ENCODE measurements around the gene SVIL.

SVIL gene

GRCh38 chr10:29634764-29635625 lies at the start of gene SVIL:
Gene SVIL, minus strand, starts transcription at chr10:29634971. Its CDS starts 79,913 bp downstream, at chr10:29555058.
- no peak for DNase-seq (ENCODE audit: low read depth in 2 of 2)

GRCh38 chr10:29681676-29682448 lies 47.1 kb upstream of the SVIL start:
- DNase-seq (ENCODE audit: low read depth in 2 of 2) = no peak

GRCh38 chr10:29680091-29680490 lies 45.3 kb upstream of the SVIL start:
- DNase-seq (ENCODE audit: low read depth in 2 of 2) = no peak

- DNase-seq (ENCODE audit: low read depth in 2 of 2) = no peak
Observed at GRCh38 chr10:29676732-29677131, 42.0 kb upstream of the SVIL start.

- no peak for DNase-seq (ENCODE audit: low read depth in 2 of 2)
Observed at GRCh38 chr10:29675984-29676383, 41.2 kb upstream of the SVIL start.

- DNase-seq (ENCODE audit: low read depth in 2 of 2) = no peak
Observed at GRCh38 chr10:29671968-29672367, 37.2 kb upstream of the SVIL start.

GRCh38 chr10:29671228-29671780 lies 36.5 kb upstream of the SVIL start:
- DNase-seq (ENCODE audit: low read depth in 2 of 2) = no peak

GRCh38 chr10:29670761-29671160 lies 36.0 kb upstream of the SVIL start:
- DNase-seq (ENCODE audit: low read depth in 2 of 2) = no peak

GRCh38 chr10:29669149-29669548 lies 34.4 kb upstream of the SVIL start:
- DNase-seq (ENCODE audit: low read depth in 2 of 2) = no peak

- no peak for DNase-seq (ENCODE audit: low read depth in 2 of 2)
Observed at GRCh38 chr10:29668628-29669027, 33.9 kb upstream of the SVIL start.

GRCh38 chr10:29667191-29667590 lies 32.4 kb upstream of the SVIL start:
- no peak for DNase-seq (ENCODE audit: low read depth in 2 of 2)

- no peak for DNase-seq (ENCODE audit: low read depth in 2 of 2)
Observed at GRCh38 chr10:29666201-29666600, 31.4 kb upstream of the SVIL start.

- DNase-seq (ENCODE audit: low read depth in 2 of 2) = no peak
Observed at GRCh38 chr10:29663718-29664117, 28.9 kb upstream of the SVIL start.

- DNase-seq (ENCODE audit: low read depth in 2 of 2) = peak; percentile 34 to 49
Observed at GRCh38 chr10:29658984-29659965, 24.5 kb upstream of the SVIL start.

GRCh38 chr10:29657719-29658274 lies 23.0 kb upstream of the SVIL start:
- DNase-seq (ENCODE audit: low read depth in 2 of 2) = no peak

GRCh38 chr10:29656451-29656992 lies 21.8 kb upstream of the SVIL start:
- no peak for DNase-seq (ENCODE audit: low read depth in 2 of 2)

- DNase-seq (ENCODE audit: low read depth in 2 of 2) = no peak
Observed at GRCh38 chr10:29652192-29652591, 17.4 kb upstream of the SVIL start.

GRCh38 chr10:29651767-29652166 lies 17.0 kb upstream of the SVIL start:
- no peak for DNase-seq (ENCODE audit: low read depth in 2 of 2)

GRCh38 chr10:29650552-29650944 lies 15.8 kb upstream of the SVIL start:
- DNase-seq (ENCODE audit: low read depth in 2 of 2) = no peak
